Peyer's patch (tissue), 4 donors: Measurements from ENCODE around the gene HAO2.

ENCODE experiments used
- POLR2A ChIP-seq, 2 donors: fragments of 450-650 bp; IDR thresholded peaks; one replicate each; pipeline ENCODE4 v1.5.1; 2017; ENCODE audit warnings: antibody characterized with exemption in 2 of 2, mild to moderate bottlenecking in 2 of 2, moderate library complexity in 2 of 2
- TF ChIP-seq, protein P1 (sequence below), 6 experiments: fragments of 450-650 bp in 4 of 6; fragments of 200-600 bp in 2 of 6; sonication (generic) in 1 of 6; IDR thresholded peaks; one replicate each; pipeline ENCODE4 v1.5.1; 2017 to 2019; ENCODE audit warnings: antibody characterized with exemption in 6 of 6, mild to moderate bottlenecking in 3 of 6, moderate library complexity in 1 of 6

DNA sequence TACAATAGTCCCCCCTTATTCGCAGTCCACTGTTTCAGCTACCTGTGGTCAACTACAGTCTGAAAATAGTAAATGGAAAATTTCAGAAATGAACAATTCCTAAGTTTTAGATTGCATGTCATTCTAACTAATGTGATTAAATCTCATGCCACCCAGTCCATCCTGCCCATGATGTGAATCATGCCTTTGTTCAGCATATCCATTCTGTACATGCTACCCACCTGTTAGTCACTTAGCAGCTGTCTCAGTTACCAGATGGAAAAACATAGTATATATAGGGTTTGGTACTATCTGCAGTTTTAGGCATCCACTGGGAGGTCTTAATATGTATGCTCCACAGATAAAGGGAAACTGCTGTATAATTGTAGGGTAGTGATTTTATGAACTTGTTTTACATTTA lies 16.6 kb upstream of the HAO2 start:
- TF ChIP-seq, protein P1, sequence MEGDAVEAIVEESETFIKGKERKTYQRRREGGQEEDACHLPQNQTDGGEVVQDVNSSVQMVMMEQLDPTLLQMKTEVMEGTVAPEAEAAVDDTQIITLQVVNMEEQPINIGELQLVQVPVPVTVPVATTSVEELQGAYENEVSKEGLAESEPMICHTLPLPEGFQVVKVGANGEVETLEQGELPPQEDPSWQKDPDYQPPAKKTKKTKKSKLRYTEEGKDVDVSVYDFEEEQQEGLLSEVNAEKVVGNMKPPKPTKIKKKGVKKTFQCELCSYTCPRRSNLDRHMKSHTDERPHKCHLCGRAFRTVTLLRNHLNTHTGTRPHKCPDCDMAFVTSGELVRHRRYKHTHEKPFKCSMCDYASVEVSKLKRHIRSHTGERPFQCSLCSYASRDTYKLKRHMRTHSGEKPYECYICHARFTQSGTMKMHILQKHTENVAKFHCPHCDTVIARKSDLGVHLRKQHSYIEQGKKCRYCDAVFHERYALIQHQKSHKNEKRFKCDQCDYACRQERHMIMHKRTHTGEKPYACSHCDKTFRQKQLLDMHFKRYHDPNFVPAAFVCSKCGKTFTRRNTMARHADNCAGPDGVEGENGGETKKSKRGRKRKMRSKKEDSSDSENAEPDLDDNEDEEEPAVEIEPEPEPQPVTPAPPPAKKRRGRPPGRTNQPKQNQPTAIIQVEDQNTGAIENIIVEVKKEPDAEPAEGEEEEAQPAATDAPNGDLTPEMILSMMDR (IDR thresholded peaks at IDR 0.05): no peak
- TF ChIP-seq POLR2A (IDR thresholded peaks at IDR 0.05): no peak
